BJ (cell line): ENCODE results near the gene PCBP3. TPM values are rescaled to one million over a fixed set of nuclear protein-coding genes. Genes with fewer than 3 reads are reported as not detected.
"Not testable (repeated sequence)": the region's sequence is repeated elsewhere in the genome, so short reads cannot be mapped to it uniquely, and the experiment has no call there.

Source experiments
- CTCF ChIA-PET: fragments of 350-600 bp; formaldehyde crosslinking; extraction: SDS; loops from one replicate; lab custom pipeline; 2021; ENCODE audit warnings: antibody characterized with exemption, inconsistent platforms; lab: Yijun Ruan, JAX
- POLR2A ChIA-PET: fragments of 300-600 bp; sonication (Branson Sonifier 250); formaldehyde crosslinking; extraction: SDS; loops from one replicate; lab custom pipeline; 2021; ENCODE audit warnings: antibody characterized with exemption; lab: Charles Lee
- DNase-seq: peaks from one replicate; pipeline ENCODE4 v3.0.0-alpha.2; 2011; ENCODE audit warnings: low read depth
- H3K27me3 ChIP-seq: 2 replicates; pipeline ENCODE4 v1.6.0; 2011; ENCODE audit warnings: low read length; ENCODE audit not compliant: control insufficient read depth, insufficient read depth
- H3K36me3 ChIP-seq: 2 replicates; pipeline ENCODE4 v1.5.1; 2011; ENCODE audit warnings: low read length; ENCODE audit not compliant: control insufficient read depth, insufficient read depth
- H3K4me3 ChIP-seq: 2 replicates; pipeline ENCODE4 v1.5.1; 2011; ENCODE audit warnings: low read depth, mild to moderate bottlenecking, control low read depth, low read length
- CTCF ChIP-seq: IDR thresholded peaks from 2 replicates; pipeline ENCODE4 v1.5.1; 2011; ENCODE audit warnings: low read depth, mild to moderate bottlenecking, control low read depth, inconsistent platforms, low read length, moderate library complexity; ENCODE audit not compliant: insufficient read depth
- polyA plus RNA-seq: library from polyadenylated mRNA; depleted of rRNA; stranded (reverse); fragments of >200 nt; gene quantifications from 2 replicates; pipeline ENCODE4 v1.2.3, GENCODE V29; 2011

Gene PCBP3
- polyA plus RNA-seq, 1 experiment, result 2.1 TPM

- POLR2A ChIA-PET, result no interaction called here
- Histone ChIP-seq H3K36me3 (no peaks in the 10 kb centered on the region), H3K27me3 (peaks cover 4% of the 10 kb centered on the region), H3K4me3 (no peak overlapping the region)
- TF ChIP-seq CTCF, result no peak
- DNase-seq, result no peak
- CTCF ChIA-PET, result interaction anchor here (0.7 to 2.4 kb wide), 7 partner anchors 10 to 185 kb away, joined by 3 to 13 read pairs (median 4); no protein-coding TSS in a partner anchor
Observed at GRCh38 chr21:45957981-45958600, 314.6 kb downstream of the PCBP3 start.

- Histone ChIP-seq H3K27me3 (peaks cover 4% of the 10 kb centered on the region), H3K36me3 (no peaks in the 10 kb centered on the region), H3K4me3 (no peak overlapping the region)
- POLR2A ChIA-PET, result no interaction called here
- TF ChIP-seq CTCF, result no peak
- DNase-seq, result no peak
- CTCF ChIA-PET, result interaction anchor here (1.6 to 2.4 kb wide), 3 partner anchors 11 to 36 kb away, joined by 3 to 13 read pairs (median 8); no protein-coding TSS in a partner anchor
Observed at GRCh38 chr21:45959182-45959581, 315.7 kb downstream of the PCBP3 start.

- H3K27me3 ChIP-seq, result peaks cover 4% of the 10 kb centered on the region
- DNase-seq, result no peak
- ChIA-PET POLR2A (no interaction called here), CTCF (no interaction called here)
- TF ChIP-seq CTCF, result no peak
- H3K36me3 ChIP-seq, result no peaks in the 10 kb centered on the region
- no peak overlapping the region for H3K4me3 ChIP-seq
Observed at GRCh38 chr21:45959779-45960390, 316.4 kb downstream of the PCBP3 start.

- H3K36me3 ChIP-seq, DNase-seq, CTCF ChIA-PET, H3K27me3 ChIP-seq, POLR2A ChIA-PET, H3K4me3 ChIP-seq: not testable (repeated sequence)
Observed at GRCh38 chr21:45961408-45961807, 317.9 kb downstream of the PCBP3 start.

- POLR2A ChIA-PET, result interaction anchor here (0.6 kb wide), 1 partner anchor 268 kb away, joined by 4 read pairs; no protein-coding TSS in a partner anchor
- no peak for DNase-seq
Observed at GRCh38 chr21:45962531-45963231, 319.2 kb downstream of the PCBP3 start.

More at GRCh38 chr21:45962531-45963231, 319.2 kb downstream of the PCBP3 start:
- Histone ChIP-seq H3K27me3 (no peaks in the 10 kb centered on the region), H3K36me3 (no peaks in the 10 kb centered on the region), H3K4me3 (no peak overlapping the region)
- no peak for TF ChIP-seq CTCF
- CTCF ChIA-PET, result interaction anchor here (2.3 kb wide), 1 partner anchor 9 kb away, joined by 7 read pairs; no protein-coding TSS in a partner anchor
